ENCODE data around the gene EYA4. TPM values are rescaled to one million over a fixed set of nuclear protein-coding genes. Genes with fewer than 3 reads are reported as not detected.
A peak's percentile ranks its signal among the peaks of the same experiment; 100 is the strongest.

EYA4 gene
- total RNA-seq, 1 experiment from 2014 or later = not detected

DNA sequence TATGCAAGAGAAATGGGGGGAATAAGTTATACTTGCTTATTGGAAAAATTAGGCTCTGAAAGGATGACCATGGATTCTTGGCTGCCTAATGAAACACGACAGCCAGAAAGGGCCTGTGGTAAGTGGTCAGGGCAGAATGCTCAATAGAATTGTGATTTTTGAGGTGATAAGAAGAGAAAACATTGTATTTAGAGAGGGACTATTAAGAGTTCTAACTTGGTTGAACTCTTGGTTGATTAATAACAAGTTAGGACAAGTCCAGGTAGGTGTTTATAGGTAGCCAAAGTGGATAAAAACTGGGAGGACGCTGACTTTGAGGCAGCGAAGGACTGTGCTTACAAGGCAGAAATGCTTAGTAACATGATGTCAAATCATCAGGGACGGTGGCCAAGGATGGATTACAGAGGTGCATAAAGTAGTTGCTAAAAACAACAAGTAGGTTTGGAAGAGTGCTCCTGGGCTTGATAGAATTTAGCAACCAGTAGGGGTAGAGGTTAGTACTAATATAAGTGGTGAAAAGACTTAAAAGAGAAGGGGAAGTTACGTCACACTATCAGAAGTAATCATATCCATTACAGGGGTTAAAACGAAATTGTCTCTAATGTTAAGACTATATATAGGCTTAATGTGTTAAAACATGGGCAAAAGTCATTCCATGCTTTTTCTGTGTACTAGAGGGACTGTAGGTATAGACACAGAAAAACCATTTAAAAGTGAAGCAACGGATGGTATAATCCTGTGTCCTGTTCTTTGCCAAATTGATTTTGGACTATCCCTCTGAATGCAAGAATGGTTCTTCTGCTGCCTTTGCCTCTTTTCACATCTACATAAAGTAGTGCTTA is 98.6 kb downstream of the EYA4 start:
- ChIA-PET CTCF (no interaction called here), POLR2A (interaction anchor here (0.6 kb wide), 1 partner anchor 134 kb away, joined by 3 read pairs; no protein-coding TSS in a partner anchor)
- no peak for DNase-seq (ENCODE audit: unreplicated experiment)
- Mint-ChIP-seq H3K36me3 (ENCODE audit: insufficient read depth, unreplicated experiment) (no peaks in the 10 kb centered on the region), H3K4me3 (ENCODE audit: unreplicated experiment) (no peak overlapping the region), H3K9me3 (ENCODE audit: unreplicated experiment) (peaks cover 6% of the 10 kb centered on the region), H3K27me3 (ENCODE audit: insufficient read depth, unreplicated experiment) (peaks cover 49% of the 10 kb centered on the region), H3K4me1 (ENCODE audit: insufficient read depth, unreplicated experiment) (no peaks in the 10 kb centered on the region), H3K27ac (ENCODE audit: low read depth, unreplicated experiment) (no peak overlapping the region)
- BruUV-seq (replicated peaks) = no TSS peak
- TF ChIP-seq, protein P1, sequence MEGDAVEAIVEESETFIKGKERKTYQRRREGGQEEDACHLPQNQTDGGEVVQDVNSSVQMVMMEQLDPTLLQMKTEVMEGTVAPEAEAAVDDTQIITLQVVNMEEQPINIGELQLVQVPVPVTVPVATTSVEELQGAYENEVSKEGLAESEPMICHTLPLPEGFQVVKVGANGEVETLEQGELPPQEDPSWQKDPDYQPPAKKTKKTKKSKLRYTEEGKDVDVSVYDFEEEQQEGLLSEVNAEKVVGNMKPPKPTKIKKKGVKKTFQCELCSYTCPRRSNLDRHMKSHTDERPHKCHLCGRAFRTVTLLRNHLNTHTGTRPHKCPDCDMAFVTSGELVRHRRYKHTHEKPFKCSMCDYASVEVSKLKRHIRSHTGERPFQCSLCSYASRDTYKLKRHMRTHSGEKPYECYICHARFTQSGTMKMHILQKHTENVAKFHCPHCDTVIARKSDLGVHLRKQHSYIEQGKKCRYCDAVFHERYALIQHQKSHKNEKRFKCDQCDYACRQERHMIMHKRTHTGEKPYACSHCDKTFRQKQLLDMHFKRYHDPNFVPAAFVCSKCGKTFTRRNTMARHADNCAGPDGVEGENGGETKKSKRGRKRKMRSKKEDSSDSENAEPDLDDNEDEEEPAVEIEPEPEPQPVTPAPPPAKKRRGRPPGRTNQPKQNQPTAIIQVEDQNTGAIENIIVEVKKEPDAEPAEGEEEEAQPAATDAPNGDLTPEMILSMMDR (IDR thresholded peaks at IDR 0.05; ENCODE audit: unreplicated experiment) = no peak
- intact Hi-C loops (cut with micrococcal nuclease) = no loop called here

DNA sequence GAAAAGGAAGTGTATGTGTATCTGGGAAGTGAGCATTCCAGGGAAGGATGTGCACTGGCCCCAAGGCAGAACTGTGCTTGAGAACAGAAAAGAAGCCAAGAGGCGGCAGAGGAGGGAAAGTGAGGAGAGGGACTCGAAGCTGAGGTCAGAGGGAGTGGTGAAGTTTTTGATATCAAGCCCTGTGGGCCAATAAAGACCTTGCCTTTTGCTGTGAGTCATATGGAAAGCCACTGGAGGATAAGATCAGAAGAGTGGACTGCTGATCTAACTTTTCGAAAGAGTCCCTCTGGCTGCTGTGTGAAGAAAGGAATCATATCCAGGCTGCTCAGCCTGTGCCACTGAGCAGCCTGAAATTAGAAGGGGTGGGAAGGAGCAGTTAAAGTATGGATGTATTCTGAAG is 99.4 kb downstream of the EYA4 start:
- ChIA-PET POLR2A (interaction anchor here (0.6 kb wide), 1 partner anchor 133 kb away, joined by 3 read pairs; no protein-coding TSS in a partner anchor), CTCF (no interaction called here)
- H3K27ac Mint-ChIP-seq (ENCODE audit: low read depth, unreplicated experiment) = no peak overlapping the region
- DNase-seq (ENCODE audit: unreplicated experiment) = no peak
- H3K27me3 Mint-ChIP-seq (ENCODE audit: insufficient read depth, unreplicated experiment) = peaks cover 44% of the 10 kb centered on the region
- no peaks in the 10 kb centered on the region for H3K4me1 Mint-ChIP-seq (ENCODE audit: insufficient read depth, unreplicated experiment)
- H3K4me3 Mint-ChIP-seq (ENCODE audit: unreplicated experiment) = no peak overlapping the region
- H3K36me3 Mint-ChIP-seq (ENCODE audit: insufficient read depth, unreplicated experiment) = no peaks in the 10 kb centered on the region
- H3K9me3 Mint-ChIP-seq (ENCODE audit: unreplicated experiment) = peaks cover 2% of the 10 kb centered on the region
- TF ChIP-seq, protein P1 (IDR thresholded peaks at IDR 0.05; ENCODE audit: unreplicated experiment) = no peak
- no TSS peak for BruUV-seq (replicated peaks)
- intact Hi-C loops (cut with micrococcal nuclease) = no loop called here

DNA sequence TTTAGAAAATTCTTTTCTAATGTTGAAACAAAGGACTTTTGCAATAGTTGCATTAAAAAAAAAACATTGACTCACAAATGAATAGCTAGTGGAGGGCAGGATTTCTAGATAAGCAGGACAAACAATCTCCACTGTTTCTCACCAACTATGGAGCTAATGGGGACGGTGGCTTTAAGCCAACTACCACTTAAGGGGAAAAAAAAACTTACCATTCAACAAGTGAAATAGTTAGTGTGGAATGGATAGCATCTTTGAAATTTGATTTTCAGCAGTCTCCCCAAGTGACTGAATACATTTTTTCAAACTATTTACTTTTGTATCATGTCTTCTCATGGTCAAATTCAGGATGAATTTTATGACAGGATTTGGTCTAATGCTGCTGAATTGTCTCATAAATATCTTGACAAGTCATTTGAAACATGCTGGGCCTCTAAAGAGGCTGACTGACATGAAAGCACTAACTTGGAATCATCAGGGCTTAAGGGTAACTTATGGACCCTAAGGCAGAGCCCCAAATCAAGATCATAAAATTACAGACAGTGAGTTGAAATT is 100.5 kb downstream of the EYA4 start:
- TF ChIP-seq, protein P1 (IDR thresholded peaks at IDR 0.05; ENCODE audit: unreplicated experiment) = no peak
- Mint-ChIP-seq H3K27ac (ENCODE audit: low read depth, unreplicated experiment) (no peak overlapping the region), H3K9me3 (ENCODE audit: unreplicated experiment) (no peaks in the 10 kb centered on the region), H3K27me3 (ENCODE audit: insufficient read depth, unreplicated experiment) (peaks cover 44% of the 10 kb centered on the region), H3K4me1 (ENCODE audit: insufficient read depth, unreplicated experiment) (no peaks in the 10 kb centered on the region), H3K36me3 (ENCODE audit: insufficient read depth, unreplicated experiment) (no peaks in the 10 kb centered on the region), H3K4me3 (ENCODE audit: unreplicated experiment) (no peak overlapping the region)
- POLR2A ChIA-PET = no interaction called here
- intact Hi-C loops (cut with micrococcal nuclease) = no loop called here
- CTCF ChIA-PET = interaction anchor here (0.6 to 0.7 kb wide), 3 partner anchors 108 to 580 kb away, joined by 3 to 4 read pairs (median 3); no protein-coding TSS in a partner anchor
- BruUV-seq (replicated peaks) = no TSS peak
- DNase-seq (ENCODE audit: unreplicated experiment) = peak; percentile 3

DNA sequence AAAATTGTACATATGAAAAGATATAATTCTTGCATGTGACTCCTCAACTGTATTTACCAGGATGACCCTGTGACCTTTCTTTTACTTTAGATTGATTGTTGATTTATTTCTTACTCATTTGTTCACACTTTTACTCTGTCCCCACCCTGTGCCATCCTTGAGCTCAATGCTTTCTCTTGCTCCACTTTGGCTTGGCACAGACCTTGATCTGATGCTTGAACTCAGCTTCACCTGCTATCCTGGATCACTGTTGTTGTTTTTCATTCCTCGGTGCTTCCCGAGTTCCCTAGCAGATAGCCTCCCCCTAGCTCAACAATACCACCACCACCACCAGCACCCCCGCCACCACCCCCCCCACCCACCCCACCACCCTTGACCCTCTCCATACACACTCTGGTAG is 102.1 kb downstream of the EYA4 start:
- H3K4me3 Mint-ChIP-seq (ENCODE audit: unreplicated experiment) = no peak overlapping the region
- POLR2A ChIA-PET = no interaction called here
- no TSS peak for BruUV-seq (replicated peaks)
- CTCF ChIA-PET = no interaction called here
- H3K9me3 Mint-ChIP-seq (ENCODE audit: unreplicated experiment) = no peaks in the 10 kb centered on the region
- no peaks in the 10 kb centered on the region for H3K4me1 Mint-ChIP-seq (ENCODE audit: insufficient read depth, unreplicated experiment)
- no peaks in the 10 kb centered on the region for H3K36me3 Mint-ChIP-seq (ENCODE audit: insufficient read depth, unreplicated experiment)
- TF ChIP-seq, protein P1 (IDR thresholded peaks at IDR 0.05; ENCODE audit: unreplicated experiment) = no peak
- intact Hi-C loops (cut with micrococcal nuclease) = no loop called here
- DNase-seq (ENCODE audit: unreplicated experiment) = no peak
- H3K27ac Mint-ChIP-seq (ENCODE audit: low read depth, unreplicated experiment) = no peak overlapping the region
- H3K27me3 Mint-ChIP-seq (ENCODE audit: insufficient read depth, unreplicated experiment) = peaks cover 48% of the 10 kb centered on the region
